ENCODE data around the gene DDX47. TPM values are rescaled to one million over a fixed set of nuclear protein-coding genes. Genes with fewer than 3 reads are reported as not detected.
"Not testable (repeated sequence)": the region's sequence is repeated elsewhere in the genome, so short reads cannot be mapped to it uniquely, and the experiment has no call there.

Gene DDX47
- total RNA-seq, 1 experiment from 2014 or later = 64.8 TPM

DNA sequence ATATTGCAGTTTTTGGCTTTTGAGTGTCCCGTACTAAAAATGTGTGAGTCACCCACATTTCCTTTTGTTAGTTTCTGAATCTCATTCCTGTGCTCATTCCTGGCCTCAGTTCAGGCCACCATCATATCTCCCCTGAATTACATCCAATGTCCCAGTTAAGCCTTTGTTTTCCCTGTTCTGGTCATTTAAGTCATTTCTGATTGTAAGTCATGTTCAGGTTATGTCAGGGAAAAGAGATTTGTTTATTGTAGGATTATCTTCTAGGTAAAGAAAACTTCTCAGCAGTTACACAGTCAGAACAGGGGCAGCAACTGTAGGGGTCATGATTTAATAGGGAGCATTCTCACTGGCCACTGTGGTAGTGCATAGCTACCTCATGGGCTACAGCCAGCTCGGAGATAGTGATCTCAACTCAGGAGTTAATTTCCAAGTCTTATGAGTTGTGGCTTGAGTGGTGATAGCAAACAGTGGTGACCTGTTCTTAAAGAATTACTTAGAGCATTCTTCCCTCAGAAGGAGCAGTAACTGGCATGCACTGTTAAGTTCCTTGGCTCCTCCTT lies 6.7 kb downstream of the DDX47 start (continued):
- TF ChIP-seq, protein P1, sequence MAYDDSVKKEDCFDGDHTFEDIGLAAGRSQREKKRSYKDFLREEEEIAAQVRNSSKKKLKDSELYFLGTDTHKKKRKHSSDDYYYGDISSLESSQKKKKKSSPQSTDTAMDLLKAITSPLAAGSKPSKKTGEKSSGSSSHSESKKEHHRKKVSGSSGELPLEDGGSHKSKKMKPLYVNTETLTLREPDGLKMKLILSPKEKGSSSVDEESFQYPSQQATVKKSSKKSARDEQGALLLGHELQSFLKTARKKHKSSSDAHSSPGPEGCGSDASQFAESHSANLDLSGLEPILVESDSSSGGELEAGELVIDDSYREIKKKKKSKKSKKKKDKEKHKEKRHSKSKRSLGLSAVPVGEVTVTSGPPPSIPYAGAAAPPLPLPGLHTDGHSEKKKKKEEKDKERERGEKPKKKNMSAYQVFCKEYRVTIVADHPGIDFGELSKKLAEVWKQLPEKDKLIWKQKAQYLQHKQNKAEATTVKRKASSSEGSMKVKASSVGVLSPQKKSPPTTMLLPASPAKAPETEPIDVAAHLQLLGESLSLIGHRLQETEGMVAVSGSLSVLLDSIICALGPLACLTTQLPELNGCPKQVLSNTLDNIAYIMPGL (CRISPR knock-in tag; IDR thresholded peaks at IDR 0.05) = no peak

DNA sequence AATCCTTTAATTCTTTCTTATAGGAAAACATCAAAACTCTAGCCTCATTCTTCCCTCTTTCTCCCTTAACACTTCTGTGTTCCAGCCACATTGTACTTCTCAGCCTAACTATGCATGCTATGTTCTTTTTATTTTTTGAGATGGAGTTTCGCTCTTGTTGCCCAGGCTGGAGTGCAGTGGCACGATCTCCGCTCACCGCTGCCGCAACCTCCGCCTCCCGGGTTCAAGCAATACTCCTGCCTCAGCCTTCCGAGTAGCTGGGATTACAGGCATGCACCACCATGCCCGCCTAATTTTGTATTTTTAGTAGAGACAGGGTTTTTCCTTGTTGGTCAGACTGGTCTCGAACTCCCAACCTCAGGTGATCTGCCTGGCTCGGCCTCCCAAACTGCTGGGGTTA lies 7.2 kb downstream of the DDX47 start:
- not testable (repeated sequence) for H3K4me1 Mint-ChIP-seq; H3K27me3 Mint-ChIP-seq (ENCODE audit: low read depth)
- H3K36me3 Mint-ChIP-seq = peaks cover 76% of the 10 kb centered on the region

DNA sequence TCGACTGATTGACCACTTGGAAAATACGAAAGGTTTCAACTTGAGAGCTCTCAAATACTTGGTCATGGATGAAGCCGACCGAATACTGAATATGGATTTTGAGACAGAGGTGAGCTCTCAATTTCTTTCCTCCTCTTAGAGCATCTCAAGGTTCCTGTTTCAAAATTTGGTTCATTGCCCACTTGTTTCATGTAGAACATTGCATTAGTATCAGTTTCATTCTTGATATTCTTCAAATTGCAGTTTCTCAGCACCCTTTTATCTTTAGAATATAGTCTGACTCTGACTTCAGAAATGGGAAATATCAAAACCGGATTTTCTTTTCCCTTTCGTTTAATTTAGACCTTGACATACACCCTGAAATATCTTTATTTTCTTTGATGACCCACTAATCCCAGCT lies 8.8 kb downstream of the DDX47 start:
- no peak for DNase-seq (ENCODE audit: low spot score)
- Mint-ChIP-seq H3K4me3 (no peak overlapping the region), H3K27me3 (ENCODE audit: low read depth) (no peaks in the 10 kb centered on the region), H3K9me3 (no peaks in the 10 kb centered on the region), H3K27ac (no peak overlapping the region), H3K36me3 (peaks cover 73% of the 10 kb centered on the region), H3K4me1 (no peaks in the 10 kb centered on the region)
- POLR2A ChIA-PET = no interaction called here
- CTCF ChIA-PET = interaction anchor here (1.1 to 1.3 kb wide), 2 partner anchors 9 kb away, joined by 3 to 4 read pairs; partner anchors contain the start of gene DDX47
- no peak for TF ChIP-seq NR2C2 (CRISPR knock-in tag; IDR thresholded peaks at IDR 0.05)
- TF ChIP-seq, protein P2, sequence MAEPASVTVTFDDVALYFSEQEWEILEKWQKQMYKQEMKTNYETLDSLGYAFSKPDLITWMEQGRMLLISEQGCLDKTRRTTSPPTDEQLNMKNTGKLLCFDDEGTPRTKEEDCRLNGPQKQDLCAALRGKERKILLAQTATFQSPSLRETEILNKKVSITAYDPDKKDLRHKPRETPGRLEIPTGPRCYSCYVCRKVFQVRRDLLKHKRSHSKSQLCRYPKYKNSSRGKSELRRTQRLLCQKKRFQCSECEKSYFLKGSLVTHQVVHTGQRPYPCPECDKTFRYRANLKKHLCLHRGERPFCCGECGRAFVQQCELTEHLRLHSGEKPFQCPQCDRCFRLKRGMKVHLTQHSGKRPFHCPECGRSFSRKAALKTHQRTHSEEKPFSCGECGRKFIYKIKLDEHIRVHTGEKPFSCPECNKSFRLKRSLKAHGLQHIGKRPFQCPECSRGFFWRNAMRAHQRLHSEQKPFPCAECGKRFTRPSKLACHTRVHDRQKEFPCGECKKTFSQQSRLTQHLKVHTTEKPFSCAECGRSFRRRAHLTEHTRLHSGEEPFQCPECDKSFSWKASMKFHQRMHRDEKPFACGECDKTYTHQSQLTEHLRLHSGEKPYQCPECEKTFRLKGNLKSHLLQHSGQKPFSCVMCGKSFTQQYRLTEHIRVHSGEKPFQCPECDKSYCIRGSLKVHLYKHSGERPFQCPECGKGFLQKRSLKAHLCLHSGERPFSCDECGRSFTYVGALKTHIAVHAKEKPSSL (CRISPR knock-in tag; conservative IDR thresholded peaks at IDR 0.05) = no peak
- no peak for TF ChIP-seq ZNF423 (CRISPR knock-in tag; IDR thresholded peaks at IDR 0.05)
- no peak for TF ChIP-seq TCF7 (CRISPR knock-in tag; IDR thresholded peaks at IDR 0.05; ENCODE audit: low read depth)
- TF ChIP-seq ETV6 (CRISPR knock-in tag; IDR thresholded peaks at IDR 0.05) = no peak
- TF ChIP-seq, protein P3, sequence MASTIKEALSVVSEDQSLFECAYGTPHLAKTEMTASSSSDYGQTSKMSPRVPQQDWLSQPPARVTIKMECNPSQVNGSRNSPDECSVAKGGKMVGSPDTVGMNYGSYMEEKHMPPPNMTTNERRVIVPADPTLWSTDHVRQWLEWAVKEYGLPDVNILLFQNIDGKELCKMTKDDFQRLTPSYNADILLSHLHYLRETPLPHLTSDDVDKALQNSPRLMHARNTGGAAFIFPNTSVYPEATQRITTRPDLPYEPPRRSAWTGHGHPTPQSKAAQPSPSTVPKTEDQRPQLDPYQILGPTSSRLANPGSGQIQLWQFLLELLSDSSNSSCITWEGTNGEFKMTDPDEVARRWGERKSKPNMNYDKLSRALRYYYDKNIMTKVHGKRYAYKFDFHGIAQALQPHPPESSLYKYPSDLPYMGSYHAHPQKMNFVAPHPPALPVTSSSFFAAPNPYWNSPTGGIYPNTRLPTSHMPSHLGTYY (CRISPR knock-in tag; IDR thresholded peaks at IDR 0.05) = no peak
- TF ChIP-seq JAZF1 (CRISPR knock-in tag; IDR thresholded peaks at IDR 0.05) = no peak
- TF ChIP-seq SP1 (CRISPR knock-in tag; conservative IDR thresholded peaks at IDR 0.05) = no peak
- no peak for TF ChIP-seq OVOL2 (CRISPR knock-in tag; IDR thresholded peaks at IDR 0.05; ENCODE audit: borderline replicate concordance)
- no peak for ATAC-seq

More for the DNA sequence above, 7.2 kb downstream of the DDX47 start:
- DNase-seq (ENCODE audit: low spot score); H3K9me3 Mint-ChIP-seq; ATAC-seq; H3K4me3 Mint-ChIP-seq; CTCF ChIA-PET; POLR2A ChIA-PET: not testable (repeated sequence)
- H3K27ac Mint-ChIP-seq = peak overlapping the region; percentile 62

DNA sequence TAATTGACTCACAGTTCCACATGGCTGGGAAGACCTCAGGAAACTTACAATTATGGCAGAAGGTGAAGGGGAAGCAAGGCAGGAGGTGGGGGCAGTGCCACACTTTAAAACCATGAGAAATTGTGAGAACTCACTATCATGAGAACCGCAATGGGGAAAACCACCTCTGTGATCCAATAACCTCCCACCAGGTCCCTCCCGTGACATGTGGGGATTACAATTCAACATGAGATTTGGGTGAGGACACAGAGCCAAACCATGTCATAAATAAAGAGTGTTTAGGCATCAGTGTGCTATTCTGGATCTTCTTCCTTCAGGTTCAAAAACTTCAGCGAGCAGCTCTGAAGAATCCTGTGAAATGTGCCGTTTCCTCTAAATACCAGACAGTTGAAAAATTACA lies 9.7 kb downstream of the DDX47 start:
- Mint-ChIP-seq H3K36me3 (peaks cover 75% of the 10 kb centered on the region), H3K4me1 (no peaks in the 10 kb centered on the region), H3K27ac (no peak overlapping the region), H3K9me3 (no peaks in the 10 kb centered on the region), H3K27me3 (ENCODE audit: low read depth) (no peaks in the 10 kb centered on the region), H3K4me3 (no peak overlapping the region)
- ATAC-seq = no peak
- DNase-seq (ENCODE audit: low spot score) = no peak
- no peak for TF ChIP-seq TEAD4 (CRISPR knock-in tag; IDR thresholded peaks at IDR 0.05)
- TF ChIP-seq ETV6 (CRISPR knock-in tag; IDR thresholded peaks at IDR 0.05) = no peak
- TF ChIP-seq, protein P4, sequence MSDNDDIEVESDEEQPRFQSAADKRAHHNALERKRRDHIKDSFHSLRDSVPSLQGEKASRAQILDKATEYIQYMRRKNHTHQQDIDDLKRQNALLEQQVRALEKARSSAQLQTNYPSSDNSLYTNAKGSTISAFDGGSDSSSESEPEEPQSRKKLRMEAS (CRISPR knock-in tag; IDR thresholded peaks at IDR 0.05) = no peak
- TF ChIP-seq, protein P5, sequence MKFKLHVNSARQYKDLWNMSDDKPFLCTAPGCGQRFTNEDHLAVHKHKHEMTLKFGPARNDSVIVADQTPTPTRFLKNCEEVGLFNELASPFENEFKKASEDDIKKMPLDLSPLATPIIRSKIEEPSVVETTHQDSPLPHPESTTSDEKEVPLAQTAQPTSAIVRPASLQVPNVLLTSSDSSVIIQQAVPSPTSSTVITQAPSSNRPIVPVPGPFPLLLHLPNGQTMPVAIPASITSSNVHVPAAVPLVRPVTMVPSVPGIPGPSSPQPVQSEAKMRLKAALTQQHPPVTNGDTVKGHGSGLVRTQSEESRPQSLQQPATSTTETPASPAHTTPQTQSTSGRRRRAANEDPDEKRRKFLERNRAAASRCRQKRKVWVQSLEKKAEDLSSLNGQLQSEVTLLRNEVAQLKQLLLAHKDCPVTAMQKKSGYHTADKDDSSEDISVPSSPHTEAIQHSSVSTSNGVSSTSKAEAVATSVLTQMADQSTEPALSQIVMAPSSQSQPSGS (CRISPR knock-in tag; IDR thresholded peaks at IDR 0.05; ENCODE audit: borderline replicate concordance, low read depth) = no peak
- TF ChIP-seq ZNF263 (CRISPR knock-in tag; IDR thresholded peaks at IDR 0.05; ENCODE audit: low read depth) = no peak
- TF ChIP-seq, protein P6, sequence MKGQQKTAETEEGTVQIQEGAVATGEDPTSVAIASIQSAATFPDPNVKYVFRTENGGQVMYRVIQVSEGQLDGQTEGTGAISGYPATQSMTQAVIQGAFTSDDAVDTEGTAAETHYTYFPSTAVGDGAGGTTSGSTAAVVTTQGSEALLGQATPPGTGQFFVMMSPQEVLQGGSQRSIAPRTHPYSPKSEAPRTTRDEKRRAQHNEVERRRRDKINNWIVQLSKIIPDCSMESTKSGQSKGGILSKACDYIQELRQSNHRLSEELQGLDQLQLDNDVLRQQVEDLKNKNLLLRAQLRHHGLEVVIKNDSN (CRISPR knock-in tag; IDR thresholded peaks at IDR 0.05) = no peak
- TF ChIP-seq, protein P7, sequence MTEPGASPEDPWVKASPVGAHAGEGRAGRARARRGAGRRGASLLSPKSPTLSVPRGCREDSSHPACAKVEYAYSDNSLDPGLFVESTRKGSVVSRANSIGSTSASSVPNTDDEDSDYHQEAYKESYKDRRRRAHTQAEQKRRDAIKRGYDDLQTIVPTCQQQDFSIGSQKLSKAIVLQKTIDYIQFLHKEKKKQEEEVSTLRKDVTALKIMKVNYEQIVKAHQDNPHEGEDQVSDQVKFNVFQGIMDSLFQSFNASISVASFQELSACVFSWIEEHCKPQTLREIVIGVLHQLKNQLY (CRISPR knock-in tag; IDR thresholded peaks at IDR 0.05) = no peak
- no peak for TF ChIP-seq NR2C2 (CRISPR knock-in tag; IDR thresholded peaks at IDR 0.05)
- ChIA-PET CTCF (interaction anchor here (0.9 to 1.1 kb wide), 2 partner anchors 10 to 14 kb away, joined by 3 read pairs; partner anchors contain the start of gene DDX47), POLR2A (interaction anchor here (0.6 kb wide), 1 partner anchor 54 kb away, joined by 3 read pairs; no protein-coding TSS in a partner anchor)

Measured in WTC11 (cell line).